HCEC 1CT (cell line): ENCODE data around the gene VPS25.
A peak's percentile ranks its signal among the peaks of the same experiment; 100 is the strongest.

Experiments
- DNase-seq: peaks from one replicate; pipeline ENCODE4 v3.0.0-alpha.2; 2017

The VPS25 gene

GRCh38 chr17:42796066-42796758 is 23.0 kb downstream of the VPS25 start:
- no peak for DNase-seq

DNA sequence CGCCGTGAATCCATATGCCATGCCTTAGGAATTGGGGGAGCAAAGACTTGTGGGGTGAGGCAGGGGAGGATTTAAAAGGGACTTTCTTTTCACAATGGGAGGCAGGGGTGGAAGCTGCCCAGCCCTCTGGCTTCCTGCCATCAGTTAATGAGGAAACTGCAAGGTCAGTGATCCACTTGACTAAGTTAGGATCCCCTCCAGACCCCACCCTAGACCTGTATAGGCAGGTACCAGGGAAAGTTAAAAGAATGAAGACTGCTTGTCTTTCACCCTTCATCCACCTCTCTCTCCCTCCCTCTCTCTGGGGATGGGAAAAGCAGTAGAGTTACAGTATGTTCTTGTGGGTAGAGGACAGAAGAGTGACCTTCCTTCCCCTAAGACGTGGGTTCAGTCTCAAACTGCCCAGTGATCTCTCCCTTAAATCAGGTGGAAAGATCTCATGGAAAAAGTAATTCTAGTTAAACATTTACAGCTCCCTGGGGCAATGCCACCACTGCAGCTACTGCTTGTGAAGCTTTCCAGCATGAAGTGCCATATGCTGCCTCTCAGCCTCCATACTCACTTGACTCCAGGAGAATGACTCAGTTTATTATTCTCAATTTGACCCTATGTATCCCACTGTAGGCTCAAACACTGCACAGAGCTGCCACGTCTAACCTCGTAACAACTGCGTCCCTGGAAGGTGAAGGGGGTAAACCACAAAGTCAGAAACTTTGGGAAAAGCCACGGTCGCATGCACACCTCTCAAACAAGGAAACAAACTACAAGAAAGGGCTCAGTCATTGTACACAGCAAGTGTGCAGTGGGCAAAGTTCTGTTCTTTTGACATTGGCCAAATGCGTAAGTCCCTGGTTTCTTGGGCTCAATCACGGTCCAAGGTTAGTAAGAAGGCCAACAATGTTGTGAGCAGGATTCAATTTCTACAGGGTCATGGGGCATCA is 24.1 kb downstream of the VPS25 start:
- no peak for DNase-seq

GRCh38 chr17:42798011-42798382 is 24.7 kb downstream of the VPS25 start:
- DNase-seq, result no peak

- peak; percentile 82 for DNase-seq
Observed at GRCh38 chr17:42798383-42799380, 25.4 kb downstream of the VPS25 start, which contains the start of the genes CNTD1 and COA3. CNTD1 (plus strand) TSS chr17:42798861; CDS start chr17:42799068, 207 bp downstream. COA3 (minus strand) TSS chr17:42798704; CDS start chr17:42798681, 23 bp downstream.

DNA sequence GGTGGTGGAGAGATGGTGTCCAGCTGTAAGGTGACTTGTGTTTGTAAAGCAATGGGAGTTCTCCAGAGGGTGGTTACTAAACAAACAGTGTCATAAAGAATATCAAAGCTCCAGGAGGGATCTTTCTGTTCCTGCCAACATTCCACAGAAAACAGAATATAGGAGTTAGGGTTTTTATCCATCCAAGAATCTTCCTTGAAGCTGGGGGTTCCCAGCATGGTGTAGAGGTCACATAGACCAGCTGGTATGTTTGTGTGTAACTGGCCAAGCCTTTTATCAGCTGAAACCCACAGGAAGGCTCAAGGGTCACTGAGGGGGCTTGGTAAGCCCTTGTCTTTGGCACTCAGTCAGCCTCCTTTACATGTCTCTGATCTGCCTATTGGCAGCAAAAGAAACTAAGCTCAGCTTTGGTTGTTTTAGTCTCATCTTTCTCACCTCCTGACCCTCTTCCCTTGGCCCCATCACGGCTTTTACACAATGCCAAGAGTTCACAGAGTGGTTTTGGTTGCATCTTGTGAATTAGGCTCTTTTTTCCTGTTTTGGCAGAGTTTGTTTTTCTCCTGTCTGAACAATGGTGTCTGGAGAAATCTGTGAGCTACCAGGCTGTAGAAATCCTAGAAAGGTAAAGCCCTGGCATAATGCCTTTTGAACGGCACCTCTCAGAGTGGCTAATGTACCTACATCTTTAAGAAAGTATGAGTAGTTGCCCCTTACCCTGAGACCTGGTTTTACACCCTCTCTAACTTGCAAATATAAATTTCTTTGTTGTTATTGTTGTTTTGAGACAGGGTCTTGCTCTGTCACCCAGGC is 30.0 kb downstream of the VPS25 start:
- DNase-seq, result no peak

DNA sequence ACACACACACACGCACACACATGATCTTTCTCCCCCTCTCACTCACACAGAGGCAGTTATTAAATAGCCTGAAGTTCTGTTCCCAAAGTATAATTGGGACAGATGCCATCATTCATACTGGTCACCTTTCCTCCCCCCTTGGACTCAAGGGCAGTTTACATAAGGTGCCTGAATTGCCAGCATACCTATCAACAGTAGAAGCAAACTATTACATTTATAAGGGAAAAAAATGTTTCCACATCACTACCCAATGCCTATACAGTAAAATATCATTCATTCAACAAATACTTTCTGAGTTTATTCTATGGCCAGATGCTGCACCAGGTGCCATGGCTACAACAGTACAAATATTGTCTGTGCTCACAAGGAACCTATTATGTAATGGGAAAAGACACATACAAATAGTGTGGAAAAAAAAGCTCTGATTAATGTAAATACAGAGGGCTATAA is 31.7 kb downstream of the VPS25 start:
- no peak for DNase-seq

DNA sequence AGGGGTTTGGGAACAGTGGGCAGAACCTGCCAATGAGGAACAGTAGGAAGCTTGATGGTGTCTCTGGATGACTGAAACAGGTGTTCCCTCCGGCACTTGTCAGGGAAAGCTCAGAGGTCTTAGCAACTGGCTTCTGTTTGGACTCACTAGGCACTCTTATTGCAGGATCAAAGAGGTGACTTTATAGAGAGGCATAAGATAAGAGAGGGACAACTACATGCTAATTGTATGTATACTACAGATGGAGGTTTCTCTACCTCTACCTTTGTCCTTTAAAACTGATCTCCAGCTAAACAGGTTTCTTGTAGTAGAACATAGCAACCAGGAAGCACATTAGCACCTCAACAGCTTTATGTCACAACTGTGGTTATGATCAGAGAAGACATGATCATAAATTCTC is 33.0 kb downstream of the VPS25 start:
- no peak for DNase-seq

DNA sequence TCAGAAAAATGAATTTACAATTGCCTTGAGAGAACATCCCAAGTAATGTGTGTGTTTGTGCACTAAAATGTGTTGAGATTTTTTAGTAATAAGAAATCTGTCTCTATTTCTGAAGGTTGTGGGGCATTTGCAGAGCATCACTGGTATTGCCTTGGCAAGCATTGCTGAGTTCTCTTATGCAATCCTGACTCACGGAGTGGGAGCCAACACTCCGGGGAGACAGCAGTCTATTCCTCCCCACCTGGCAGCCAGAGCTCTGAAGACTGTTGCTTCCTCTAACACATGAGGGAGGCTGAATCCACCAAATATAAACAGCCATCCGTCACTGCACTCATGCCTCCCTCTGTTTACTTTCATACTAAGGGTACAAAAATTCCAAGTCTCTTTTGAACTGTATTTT is 36.0 kb downstream of the VPS25 start:
- peak; percentile 90 for DNase-seq

GRCh38 chr17:42814633-42815399 is 41.6 kb downstream of the VPS25 start:
- DNase-seq, result peak; percentile 97

- peak; percentile 75 for DNase-seq
Observed at GRCh38 chr17:42817866-42818265, 44.6 kb downstream of the VPS25 start.

GRCh38 chr17:42818379-42818778 is 45.1 kb downstream of the VPS25 start:
- peak; percentile 26 for DNase-seq

DNA sequence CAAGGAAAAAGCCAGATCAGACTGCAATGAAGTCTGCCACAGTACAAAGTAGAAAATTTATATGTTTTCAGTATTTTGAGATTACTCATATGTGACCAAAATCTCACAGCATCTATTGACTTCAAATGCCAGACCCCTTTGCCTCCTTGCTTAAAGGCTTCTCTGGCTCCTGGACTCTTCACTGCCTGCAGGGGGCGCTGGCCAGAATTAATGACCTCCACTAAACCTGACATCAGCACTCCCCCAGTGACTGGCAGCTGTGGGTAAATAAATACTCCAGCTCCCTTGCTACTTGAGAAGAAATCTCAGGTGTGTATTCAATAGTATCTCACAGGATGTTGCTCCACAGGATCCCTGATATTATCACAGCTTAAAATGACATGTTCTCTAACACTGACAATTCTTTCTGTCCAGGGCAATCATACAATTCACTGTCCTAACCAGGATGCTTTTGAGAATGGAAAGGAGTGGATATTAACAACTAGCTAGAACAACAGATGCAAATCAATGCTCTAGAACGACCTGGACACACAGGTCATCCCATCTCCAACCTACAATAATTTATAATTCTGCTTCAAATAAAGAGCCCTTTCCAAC is 46.8 kb downstream of the VPS25 start:
- DNase-seq, result peak; percentile 60

- DNase-seq, result no peak
Observed at GRCh38 chr17:42821176-42821575, 47.9 kb downstream of the VPS25 start.

- no peak for DNase-seq
Observed at GRCh38 chr17:42827472-42827871, 54.2 kb downstream of the VPS25 start.
